ENCODE results near the gene ADD1. TPM values are rescaled to one million over a fixed set of nuclear protein-coding genes. Genes with fewer than 3 reads are reported as not detected.
"Not testable (repeated sequence)": the region's sequence is repeated elsewhere in the genome, so short reads cannot be mapped to it uniquely, and the experiment has no call there.

Gene ADD1
- total RNA-seq, 1 donor from 2014 or later, result 131 TPM

DNA sequence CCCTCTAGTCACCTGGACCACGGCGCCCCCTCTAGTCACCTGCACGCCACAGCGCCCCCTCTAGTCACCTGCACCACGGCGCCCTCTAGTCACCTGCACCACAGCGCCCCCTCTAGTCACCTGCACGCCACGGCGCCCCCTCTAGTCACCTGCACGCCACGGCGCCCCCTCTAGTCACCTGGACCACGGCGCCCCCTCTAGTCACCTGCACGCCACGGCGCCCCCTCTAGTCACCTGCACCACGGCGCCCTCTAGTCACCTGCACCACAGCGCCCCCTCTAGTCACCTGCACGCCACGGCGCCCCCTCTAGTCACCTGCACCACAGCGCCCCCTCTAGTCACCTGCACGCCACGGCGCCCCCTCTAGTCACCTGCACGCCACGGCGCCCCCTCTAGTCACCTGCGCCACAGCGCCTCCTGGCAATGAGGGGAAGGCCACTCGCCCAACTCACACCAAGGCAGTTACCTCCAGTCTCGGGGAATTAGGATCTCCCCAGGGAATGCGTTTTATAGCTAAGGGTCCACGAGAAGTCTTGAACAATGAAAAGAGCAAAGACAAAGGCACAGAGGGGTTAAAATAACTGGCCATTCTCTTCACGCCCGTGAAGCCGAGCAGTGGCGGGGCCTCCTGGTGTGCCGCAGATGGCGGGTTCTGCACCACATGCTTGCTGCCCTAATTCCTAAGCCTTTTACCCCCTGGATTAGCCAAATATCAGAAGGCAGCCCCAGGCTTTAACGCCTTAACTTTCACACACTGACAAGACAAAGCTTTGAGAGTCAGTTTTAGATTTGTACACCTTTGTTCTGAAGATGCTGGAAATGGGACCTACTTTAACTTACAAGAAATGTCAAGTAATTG lies 111.8 kb downstream of the ADD1 start:
- peaks cover 48% of the 10 kb centered on the region for H3K36me3 Mint-ChIP-seq
- H2AFZ ChIP-seq (replicated peaks); H3K27me3 ChIP-seq; H3K27ac Mint-ChIP-seq; H3K9me3 Mint-ChIP-seq; H3K27ac ChIP-seq; DNase-seq (ENCODE audit: low spot score); H3K4me3 Mint-ChIP-seq; H3K27me3 Mint-ChIP-seq (ENCODE audit: insufficient read depth, low read depth); H3K9me3 ChIP-seq (ENCODE audit: low read depth); H3K4me1 ChIP-seq; H3K4me2 ChIP-seq; H4K20me1 ChIP-seq (ENCODE audit: low read depth); H3K9ac ChIP-seq; H3K4me3 ChIP-seq; H3K4me1 Mint-ChIP-seq: not testable (repeated sequence)
- peaks cover 14% of the 10 kb centered on the region for H3K36me3 ChIP-seq
- H3K79me2 ChIP-seq (ENCODE audit: low read depth), result peaks cover 43% of the 10 kb centered on the region
- peaks cover 34% of the 10 kb centered on the region for H3F3A ChIP-seq (ENCODE audit: low read depth)
- TF ChIP-seq, protein P1, sequence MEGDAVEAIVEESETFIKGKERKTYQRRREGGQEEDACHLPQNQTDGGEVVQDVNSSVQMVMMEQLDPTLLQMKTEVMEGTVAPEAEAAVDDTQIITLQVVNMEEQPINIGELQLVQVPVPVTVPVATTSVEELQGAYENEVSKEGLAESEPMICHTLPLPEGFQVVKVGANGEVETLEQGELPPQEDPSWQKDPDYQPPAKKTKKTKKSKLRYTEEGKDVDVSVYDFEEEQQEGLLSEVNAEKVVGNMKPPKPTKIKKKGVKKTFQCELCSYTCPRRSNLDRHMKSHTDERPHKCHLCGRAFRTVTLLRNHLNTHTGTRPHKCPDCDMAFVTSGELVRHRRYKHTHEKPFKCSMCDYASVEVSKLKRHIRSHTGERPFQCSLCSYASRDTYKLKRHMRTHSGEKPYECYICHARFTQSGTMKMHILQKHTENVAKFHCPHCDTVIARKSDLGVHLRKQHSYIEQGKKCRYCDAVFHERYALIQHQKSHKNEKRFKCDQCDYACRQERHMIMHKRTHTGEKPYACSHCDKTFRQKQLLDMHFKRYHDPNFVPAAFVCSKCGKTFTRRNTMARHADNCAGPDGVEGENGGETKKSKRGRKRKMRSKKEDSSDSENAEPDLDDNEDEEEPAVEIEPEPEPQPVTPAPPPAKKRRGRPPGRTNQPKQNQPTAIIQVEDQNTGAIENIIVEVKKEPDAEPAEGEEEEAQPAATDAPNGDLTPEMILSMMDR (IDR thresholded peaks at IDR 0.05), result peak; percentile 32

DNA sequence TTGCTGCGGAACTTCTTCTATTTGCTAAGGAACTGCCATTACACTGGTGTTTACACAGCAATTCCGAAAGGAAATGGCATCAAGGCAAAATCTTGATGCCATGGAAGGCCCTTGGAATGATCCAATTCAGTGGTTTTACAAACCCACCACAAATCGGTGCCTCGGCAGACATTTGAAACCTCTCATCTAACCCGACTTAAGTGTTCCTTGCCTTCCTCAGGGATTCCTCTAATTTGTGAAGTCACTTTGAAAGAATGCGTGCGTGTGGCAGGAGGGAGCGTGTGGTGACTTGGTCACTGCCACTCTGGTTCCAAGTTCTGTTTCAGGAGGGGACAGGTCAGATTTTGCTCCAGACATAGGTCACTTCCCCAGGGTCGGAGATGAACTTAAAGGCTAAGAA lies 114.8 kb downstream of the ADD1 start:
- H3K27ac Mint-ChIP-seq, result peak overlapping the region; percentile 19

DNA sequence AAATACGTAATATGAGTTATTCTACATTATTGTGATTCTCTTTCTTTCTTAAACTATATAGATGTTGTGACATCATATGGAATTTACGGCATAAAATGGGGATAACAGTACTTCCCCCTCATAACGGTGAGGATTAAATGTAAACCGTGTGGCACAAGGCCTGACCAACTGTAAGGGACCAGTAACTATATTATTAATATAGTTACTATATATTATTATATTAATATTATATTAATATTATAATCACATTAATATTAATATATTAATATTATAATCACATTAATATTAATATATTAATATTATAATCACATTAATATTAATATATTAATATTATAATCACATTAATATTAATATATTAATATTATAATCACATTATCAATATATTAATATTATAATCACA lies 116.8 kb downstream of the ADD1 start:
- peaks cover 25% of the 10 kb centered on the region for H3K4me1 Mint-ChIP-seq

More for the DNA sequence above, 114.8 kb downstream of the ADD1 start:
- H3K36me3 Mint-ChIP-seq, result peaks cover 33% of the 10 kb centered on the region
- Histone ChIP-seq H2AFZ (replicated peaks) (no peak overlapping the region), H3K4me1 (peaks cover 6% of the 10 kb centered on the region), H4K20me1 (ENCODE audit: low read depth) (peaks cover 24% of the 10 kb centered on the region), H3K4me3 (no peak overlapping the region), H3K36me3 (peaks cover 14% of the 10 kb centered on the region), H3K4me2 (no peak overlapping the region), H3K79me2 (ENCODE audit: low read depth) (peaks cover 62% of the 10 kb centered on the region), H3F3A (ENCODE audit: low read depth) (peaks cover 58% of the 10 kb centered on the region), H3K27ac (no peak overlapping the region), H3K9ac (no peak overlapping the region), H3K9me3 (ENCODE audit: low read depth) (no peaks in the 10 kb centered on the region), H3K27me3 (no peaks in the 10 kb centered on the region)
- no peaks in the 10 kb centered on the region for H3K9me3 Mint-ChIP-seq
- H3K4me3 Mint-ChIP-seq, result no peak overlapping the region
- H3K4me1 Mint-ChIP-seq, result peaks cover 17% of the 10 kb centered on the region
- H3K27me3 Mint-ChIP-seq (ENCODE audit: insufficient read depth, low read depth), result peaks cover 2% of the 10 kb centered on the region
- TF ChIP-seq EZH2phosphoT487 (IDR thresholded peaks at IDR 0.05) (no peak), EZH2 (IDR thresholded peaks at IDR 0.05) (no peak)
- TF ChIP-seq, protein P1 (IDR thresholded peaks at IDR 0.05), result no peak
- DNase-seq (ENCODE audit: low spot score), result no peak

DNA sequence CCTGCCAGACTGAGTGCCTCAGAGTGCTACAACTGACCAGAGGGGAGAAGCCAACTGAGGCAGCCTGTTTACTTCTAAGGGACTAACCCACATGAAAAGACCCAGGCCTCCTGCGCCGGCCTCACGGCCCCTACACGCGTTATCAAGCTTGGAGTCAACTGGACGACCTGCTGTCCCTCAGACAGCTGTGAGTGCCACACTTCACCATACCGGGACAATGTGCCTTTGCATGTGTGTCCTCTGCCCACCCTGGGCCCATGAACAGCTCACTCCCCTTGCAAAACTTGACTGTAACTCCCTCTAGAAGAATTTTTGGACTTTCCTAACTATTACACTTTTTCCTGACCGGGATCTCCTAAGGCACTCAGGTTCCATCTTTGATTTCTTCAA lies 117.8 kb downstream of the ADD1 start:
- no peak overlapping the region for H3K27ac Mint-ChIP-seq

More for the DNA sequence above, 116.8 kb downstream of the ADD1 start:
- H3K4me3 Mint-ChIP-seq; H3K9ac ChIP-seq; H3K27ac Mint-ChIP-seq; H3K9me3 Mint-ChIP-seq; H2AFZ ChIP-seq (replicated peaks); H3K4me3 ChIP-seq; H3K27me3 Mint-ChIP-seq (ENCODE audit: insufficient read depth, low read depth); H3K4me2 ChIP-seq; H3K4me1 ChIP-seq; H3K27ac ChIP-seq; DNase-seq (ENCODE audit: low spot score); H3K9me3 ChIP-seq (ENCODE audit: low read depth): not testable (repeated sequence)
- peaks cover 11% of the 10 kb centered on the region for H3K27me3 ChIP-seq
- peaks cover 61% of the 10 kb centered on the region for H3K79me2 ChIP-seq (ENCODE audit: low read depth)
- H3K36me3 ChIP-seq, result peaks cover 13% of the 10 kb centered on the region
- H4K20me1 ChIP-seq (ENCODE audit: low read depth), result peaks cover 24% of the 10 kb centered on the region
- H3F3A ChIP-seq (ENCODE audit: low read depth), result peaks cover 44% of the 10 kb centered on the region
- H3K36me3 Mint-ChIP-seq, result peaks cover 29% of the 10 kb centered on the region

More for the DNA sequence above, 117.8 kb downstream of the ADD1 start:
- Mint-ChIP-seq H3K9me3 (no peaks in the 10 kb centered on the region), H3K27me3 (ENCODE audit: insufficient read depth, low read depth) (peaks cover 4% of the 10 kb centered on the region), H3K4me3 (peak overlapping the region; percentile 94), H3K36me3 (peaks cover 19% of the 10 kb centered on the region), H3K4me1 (peaks cover 25% of the 10 kb centered on the region)
- peaks cover 34% of the 10 kb centered on the region for H3F3A ChIP-seq (ENCODE audit: low read depth)
- DNase-seq (ENCODE audit: low spot score), result peak; percentile 64
- peaks cover 3% of the 10 kb centered on the region for H3K36me3 ChIP-seq
- peaks cover 11% of the 10 kb centered on the region for H3K27me3 ChIP-seq
- peak overlapping the region; percentile 87 for H3K4me2 ChIP-seq
- H3K27ac ChIP-seq, result no peak overlapping the region
- H3K4me3 ChIP-seq, result peak overlapping the region; percentile 89
- H3K79me2 ChIP-seq (ENCODE audit: low read depth), result peaks cover 52% of the 10 kb centered on the region
- TF ChIP-seq EZH2phosphoT487 (IDR thresholded peaks at IDR 0.05), result no peak
- no peak for TF ChIP-seq EZH2 (IDR thresholded peaks at IDR 0.05)
- TF ChIP-seq, protein P1 (IDR thresholded peaks at IDR 0.05), result no peak
- H3K9ac ChIP-seq, result no peak overlapping the region
- H4K20me1 ChIP-seq (ENCODE audit: low read depth), result peaks cover 24% of the 10 kb centered on the region
- peaks cover 6% of the 10 kb centered on the region for H3K4me1 ChIP-seq
- no peak overlapping the region for H2AFZ ChIP-seq (replicated peaks)
- H3K9me3 ChIP-seq (ENCODE audit: low read depth), result no peaks in the 10 kb centered on the region

Measured in neural progenitor cell (in vitro differentiated cells).